Dendritic cell treated with granulocyte-macrophage colony-stimulating factor and Interleukin-4, amounts not matched to agents 40 ng/mL and 50 ng/mL, for 4 days (primary cell): ENCODE results near the gene CFAP58.

ENCODE experiments used
- H3K27ac Mint-ChIP-seq: one replicate; pipeline ENCODE4 v1.8.0; 2022; ENCODE audit warnings: mild to moderate bottlenecking, mixed read lengths
- H3K27me3 Mint-ChIP-seq: one replicate; pipeline ENCODE4 v1.8.0; 2022; ENCODE audit warnings: mild to moderate bottlenecking, mixed read lengths
- H3K36me3 Mint-ChIP-seq: one replicate; pipeline ENCODE4 v1.8.0; 2022; ENCODE audit warnings: low read depth, mixed read lengths
- H3K4me1 Mint-ChIP-seq: one replicate; pipeline ENCODE4 v1.8.0; 2022; ENCODE audit warnings: low read depth, mixed read lengths
- H3K4me3 Mint-ChIP-seq: one replicate; pipeline ENCODE4 v1.8.0; 2022; ENCODE audit warnings: mild to moderate bottlenecking, moderate library complexity, mixed read lengths
- H3K9me3 Mint-ChIP-seq: one replicate; pipeline ENCODE4 v1.8.0; 2022; ENCODE audit warnings: mixed read lengths
- intact Hi-C: fragments of 100-400 bp; cut with micrococcal nuclease; formaldehyde crosslinking; loops from one replicate; pipeline ENCODE4 v1.15.0; 2022

Gene CFAP58

GRCh38 chr10:104327745-104328645 lies 25.6 kb upstream of the CFAP58 start:
- intact Hi-C loops, result no loop called here
- no peaks in the 10 kb centered on the region for H3K9me3 Mint-ChIP-seq
- H3K27ac Mint-ChIP-seq, result peak overlapping the region; percentile 80
- H3K27me3 Mint-ChIP-seq, result no peaks in the 10 kb centered on the region
- peaks cover 99% of the 10 kb centered on the region for H3K4me1 Mint-ChIP-seq
- H3K36me3 Mint-ChIP-seq, result peaks cover 12% of the 10 kb centered on the region
- peak overlapping the region; percentile 62 for H3K4me3 Mint-ChIP-seq

- Mint-ChIP-seq H3K4me3 (peak overlapping the region; percentile 62), H3K9me3 (no peaks in the 10 kb centered on the region), H3K36me3 (peaks cover 18% of the 10 kb centered on the region), H3K27ac (peak overlapping the region; percentile 80), H3K27me3 (no peaks in the 10 kb centered on the region), H3K4me1 (peaks cover 99% of the 10 kb centered on the region)
- intact Hi-C loops, result no loop called here
Measured at GRCh38 chr10:104328646-104328895, 25.1 kb upstream of the CFAP58 start.

- intact Hi-C loops, result no loop called here
- no peaks in the 10 kb centered on the region for H3K27me3 Mint-ChIP-seq
- H3K27ac Mint-ChIP-seq, result peak overlapping the region; percentile 80
- H3K4me1 Mint-ChIP-seq, result peaks cover 99% of the 10 kb centered on the region
- H3K36me3 Mint-ChIP-seq, result peaks cover 23% of the 10 kb centered on the region
- H3K4me3 Mint-ChIP-seq, result peak overlapping the region; percentile 62
- H3K9me3 Mint-ChIP-seq, result no peaks in the 10 kb centered on the region
Measured at GRCh38 chr10:104328896-104329710, 24.5 kb upstream of the CFAP58 start.

- intact Hi-C loops, result no loop called here
- H3K27ac Mint-ChIP-seq, result peak overlapping the region; percentile 80
- peaks cover 26% of the 10 kb centered on the region for H3K36me3 Mint-ChIP-seq
- H3K4me1 Mint-ChIP-seq, result peaks cover 99% of the 10 kb centered on the region
- no peaks in the 10 kb centered on the region for H3K9me3 Mint-ChIP-seq
- no peaks in the 10 kb centered on the region for H3K27me3 Mint-ChIP-seq
- H3K4me3 Mint-ChIP-seq, result no peak overlapping the region
Measured at GRCh38 chr10:104329735-104330134, 23.9 kb upstream of the CFAP58 start.

- Mint-ChIP-seq H3K4me3 (no peak overlapping the region), H3K4me1 (peaks cover 99% of the 10 kb centered on the region), H3K9me3 (no peaks in the 10 kb centered on the region), H3K36me3 (peaks cover 33% of the 10 kb centered on the region), H3K27ac (no peak overlapping the region), H3K27me3 (no peaks in the 10 kb centered on the region)
- intact Hi-C loops, result no loop called here
Measured at GRCh38 chr10:104330168-104331110, 23.2 kb upstream of the CFAP58 start.

GRCh38 chr10:104331208-104331838 lies 22.3 kb upstream of the CFAP58 start:
- Mint-ChIP-seq H3K9me3 (no peaks in the 10 kb centered on the region), H3K4me3 (no peak overlapping the region), H3K4me1 (peaks cover 99% of the 10 kb centered on the region), H3K36me3 (peaks cover 33% of the 10 kb centered on the region), H3K27ac (no peak overlapping the region), H3K27me3 (no peaks in the 10 kb centered on the region)
- intact Hi-C loops, result no loop called here

GRCh38 chr10:104332243-104333031 lies 21.2 kb upstream of the CFAP58 start:
- intact Hi-C loops, result no loop called here
- no peak overlapping the region for H3K27ac Mint-ChIP-seq
- H3K4me3 Mint-ChIP-seq, result no peak overlapping the region
- H3K27me3 Mint-ChIP-seq, result no peaks in the 10 kb centered on the region
- peaks cover 33% of the 10 kb centered on the region for H3K36me3 Mint-ChIP-seq
- H3K9me3 Mint-ChIP-seq, result no peaks in the 10 kb centered on the region
- peaks cover 96% of the 10 kb centered on the region for H3K4me1 Mint-ChIP-seq

GRCh38 chr10:104333032-104333727 lies 20.5 kb upstream of the CFAP58 start:
- Mint-ChIP-seq H3K36me3 (peaks cover 40% of the 10 kb centered on the region), H3K9me3 (no peaks in the 10 kb centered on the region), H3K4me1 (peaks cover 89% of the 10 kb centered on the region), H3K4me3 (no peak overlapping the region), H3K27ac (no peak overlapping the region), H3K27me3 (no peaks in the 10 kb centered on the region)
- intact Hi-C loops, result no loop called here

- Mint-ChIP-seq H3K9me3 (no peaks in the 10 kb centered on the region), H3K36me3 (peaks cover 45% of the 10 kb centered on the region), H3K27ac (no peak overlapping the region), H3K4me1 (peaks cover 87% of the 10 kb centered on the region), H3K4me3 (no peak overlapping the region), H3K27me3 (no peaks in the 10 kb centered on the region)
- intact Hi-C loops, result no loop called here
Measured at GRCh38 chr10:104333728-104334373, 19.8 kb upstream of the CFAP58 start.

- Mint-ChIP-seq H3K9me3 (no peaks in the 10 kb centered on the region), H3K4me3 (no peak overlapping the region), H3K27me3 (peaks cover under 1% of the 10 kb centered on the region), H3K4me1 (peaks cover 87% of the 10 kb centered on the region), H3K36me3 (peaks cover 45% of the 10 kb centered on the region), H3K27ac (no peak overlapping the region)
- intact Hi-C loops, result no loop called here
Measured at GRCh38 chr10:104334561-104334960, 19.1 kb upstream of the CFAP58 start.

GRCh38 chr10:104334965-104335650 lies 18.5 kb upstream of the CFAP58 start:
- intact Hi-C loops, result no loop called here
- Mint-ChIP-seq H3K4me3 (no peak overlapping the region), H3K27ac (no peak overlapping the region), H3K36me3 (peaks cover 45% of the 10 kb centered on the region), H3K27me3 (peaks cover 5% of the 10 kb centered on the region), H3K9me3 (no peaks in the 10 kb centered on the region), H3K4me1 (peaks cover 87% of the 10 kb centered on the region)
